ENCODE results near the gene ATP8B3.

Gene ATP8B3

GRCh38 chr19:1822210-1822609, 10.1 kb upstream of the ATP8B3 start:
- TF ChIP-seq FOXP2 (optimal IDR thresholded peaks at IDR 0.05; ENCODE audit: borderline replicate concordance, extremely low read depth, extremely low read length, insufficient read depth) (no peak), TAF1 (IDR thresholded peaks at IDR 0.05; ENCODE audit: borderline replicate concordance, insufficient read depth, low read length) (no peak), REST (IDR thresholded peaks at IDR 0.05; ENCODE audit: insufficient read depth in 1 of 2, low read depth in 2 of 2, low read length in 2 of 2) (no peak), SIN3A (IDR thresholded peaks at IDR 0.05; ENCODE audit: borderline replicate concordance, insufficient read depth, low read length) (no peak), POLR2AphosphoS5 (IDR thresholded peaks at IDR 0.05; ENCODE audit: low read depth, low read length) (no peak)

GRCh38 chr19:1819341-1820255, 7.5 kb upstream of the ATP8B3 start:
- no peak for TF ChIP-seq SIN3A (IDR thresholded peaks at IDR 0.05; ENCODE audit: borderline replicate concordance, insufficient read depth, low read length)

GRCh38 chr19:1818549-1819195, 6.6 kb upstream of the ATP8B3 start:
- TF ChIP-seq FOXP2 (optimal IDR thresholded peaks at IDR 0.05; ENCODE audit: borderline replicate concordance, extremely low read depth, extremely low read length, insufficient read depth) (no peak), POLR2AphosphoS5 (IDR thresholded peaks at IDR 0.05; ENCODE audit: low read depth, low read length) (0 out of 2 replicates have a peak, but pooled peaks have one; percentile 36), REST (IDR thresholded peaks at IDR 0.05; ENCODE audit: insufficient read depth in 1 of 2, low read depth in 2 of 2, low read length in 2 of 2) (no peak), TAF1 (IDR thresholded peaks at IDR 0.05; ENCODE audit: borderline replicate concordance, insufficient read depth, low read length) (no peak), SIN3A (IDR thresholded peaks at IDR 0.05; ENCODE audit: borderline replicate concordance, insufficient read depth, low read length) (no peak)

GRCh38 chr19:1817553-1818179, 5.6 kb upstream of the ATP8B3 start:
- TF ChIP-seq TAF1 (IDR thresholded peaks at IDR 0.05; ENCODE audit: borderline replicate concordance, insufficient read depth, low read length) (no peak), REST (IDR thresholded peaks at IDR 0.05; ENCODE audit: insufficient read depth in 1 of 2, low read depth in 2 of 2, low read length in 2 of 2) (no peak), FOXP2 (optimal IDR thresholded peaks at IDR 0.05; ENCODE audit: borderline replicate concordance, extremely low read depth, extremely low read length, insufficient read depth) (no peak), SIN3A (IDR thresholded peaks at IDR 0.05; ENCODE audit: borderline replicate concordance, insufficient read depth, low read length) (no peak), POLR2AphosphoS5 (IDR thresholded peaks at IDR 0.05; ENCODE audit: low read depth, low read length) (no peak)

- TF ChIP-seq POLR2AphosphoS5 (IDR thresholded peaks at IDR 0.05; ENCODE audit: low read depth, low read length) = no peak
- no peak for TF ChIP-seq FOXP2 (optimal IDR thresholded peaks at IDR 0.05; ENCODE audit: borderline replicate concordance, extremely low read depth, extremely low read length, insufficient read depth)
- no peak for TF ChIP-seq SIN3A (IDR thresholded peaks at IDR 0.05; ENCODE audit: borderline replicate concordance, insufficient read depth, low read length)
- no peak for TF ChIP-seq REST (IDR thresholded peaks at IDR 0.05; ENCODE audit: insufficient read depth in 1 of 2, low read depth in 2 of 2, low read length in 2 of 2)
- TF ChIP-seq TAF1 (IDR thresholded peaks at IDR 0.05; ENCODE audit: borderline replicate concordance, insufficient read depth, low read length) = no peak
These were observed 4.6 kb upstream of the ATP8B3 start for GRCh38 chr19:1816530-1817298.
